Trophoblast cell (in vitro differentiated cells and primary cell): Measurements from ENCODE around the gene KLHL6.

Experiments used
- DNase-seq, 2 donors: peaks; one replicate each; pipeline ENCODE4 v3.0.0-alpha.2; 2016
- H2AFZ ChIP-seq: 2 replicates; pipeline ENCODE4 v1.6.1; 2013; ENCODE audit warnings: low read length, moderate library complexity, mild to moderate bottlenecking; ENCODE audit not compliant: insufficient read depth, poor library complexity
- H2AK5ac ChIP-seq: 2 replicates; pipeline ENCODE4 v1.6.1; 2013; ENCODE audit warnings: mild to moderate bottlenecking, low read length
- H2BK120ac ChIP-seq: 2 replicates; pipeline ENCODE4 v1.6.1; 2013; ENCODE audit warnings: low read length, mild to moderate bottlenecking, moderate library complexity; ENCODE audit not compliant: insufficient read depth, poor library complexity
- H2BK12ac ChIP-seq: 2 replicates; pipeline ENCODE4 v1.6.1; 2013; ENCODE audit warnings: mild to moderate bottlenecking, low read length, moderate library complexity
- H2BK5ac ChIP-seq: 2 replicates; pipeline ENCODE4 v1.6.1; 2013; ENCODE audit warnings: low read length, low read depth, moderate library complexity, mild to moderate bottlenecking; ENCODE audit not compliant: poor library complexity
- H3K14ac ChIP-seq: 2 replicates; pipeline ENCODE4 v1.6.1; 2013; ENCODE audit warnings: mild to moderate bottlenecking, low read length
- H3K18ac ChIP-seq: 2 replicates; pipeline ENCODE4 v1.6.1; 2013; ENCODE audit warnings: mild to moderate bottlenecking, low read length
- H3K23ac ChIP-seq: 2 replicates; pipeline ENCODE4 v1.6.1; 2013; ENCODE audit warnings: low read length
- H3K27ac ChIP-seq: 2 replicates; pipeline ENCODE4 v1.5.1; 2013; ENCODE audit warnings: low read depth, mild to moderate bottlenecking, inconsistent platforms, low read length, moderate library complexity
- H3K27me3 ChIP-seq: 2 replicates; pipeline ENCODE4 v1.6.1; 2013; ENCODE audit warnings: inconsistent platforms, mild to moderate bottlenecking, low read length, moderate library complexity; ENCODE audit not compliant: insufficient read depth
- H3K36me3 ChIP-seq, 2 experiments: 1 replicate in 1 of 2; 2 replicates in 1 of 2; pipeline ENCODE4 v1.6.1; 2013; ENCODE audit warnings: low read length in 2 of 2, mild to moderate bottlenecking in 2 of 2, moderate library complexity in 1 of 2; ENCODE audit not compliant: insufficient read depth in 2 of 2, control insufficient read depth in 1 of 2
- H3K4ac ChIP-seq: 2 replicates; pipeline ENCODE4 v1.6.1; 2013; ENCODE audit warnings: low read depth, mild to moderate bottlenecking, low read length, moderate library complexity
- H3K4me1 ChIP-seq, 2 experiments: 1 replicate in 1 of 2; 2 replicates in 1 of 2; pipeline ENCODE4 v1.6.1; 2013; ENCODE audit warnings: low read length in 2 of 2, mild to moderate bottlenecking in 2 of 2, moderate library complexity in 1 of 2; ENCODE audit not compliant: insufficient read depth in 2 of 2, control insufficient read depth in 1 of 2
- H3K4me2 ChIP-seq: 2 replicates; pipeline ENCODE4 v1.6.1; 2013; ENCODE audit warnings: inconsistent platforms, mild to moderate bottlenecking, low read length, moderate library complexity
- H3K4me3 ChIP-seq: 2 replicates; pipeline ENCODE4 v1.5.1; 2013; ENCODE audit warnings: mild to moderate bottlenecking, low read depth, low read length, inconsistent platforms
- H3K79me1 ChIP-seq: one replicate; pipeline ENCODE4 v1.6.1; 2013; ENCODE audit warnings: low read length
- H3K79me2 ChIP-seq: 2 replicates; pipeline ENCODE4 v1.6.1; 2013; ENCODE audit warnings: low read length, mild to moderate bottlenecking; ENCODE audit not compliant: control insufficient read depth, insufficient read depth, poor library complexity
- H3K9ac ChIP-seq: 2 replicates; pipeline ENCODE4 v1.6.1; 2013; ENCODE audit warnings: mild to moderate bottlenecking, low read length
- H3K9me3 ChIP-seq: 2 replicates; pipeline ENCODE4 v1.6.1; 2013; ENCODE audit warnings: low read depth, mild to moderate bottlenecking, control low read depth, inconsistent platforms, low read length; ENCODE audit not compliant: insufficient read depth
- H4K12ac ChIP-seq: 2 replicates; pipeline ENCODE4 v1.6.1; 2013; ENCODE audit warnings: low read depth, mild to moderate bottlenecking, low read length, moderate library complexity
- H4K8ac ChIP-seq: 2 replicates; pipeline ENCODE4 v1.6.1; 2013; ENCODE audit warnings: low read depth, mild to moderate bottlenecking, low read length, moderate library complexity
- H4K91ac ChIP-seq: one replicate; pipeline ENCODE4 v1.6.1; 2013; ENCODE audit warnings: low read depth, mild to moderate bottlenecking, low read length, moderate library complexity
- WGBS: extraction: QIAGEN DNeasy Blood & Tissue Kit; methylation state at CpG from one replicate; pipeline ENCODE4 v1.1.7; 2013; ENCODE audit warnings: missing lambda C conversion rate; ENCODE audit not compliant: insufficient read length, insufficient coverage; ENCODE audit errors: extremely low coverage; 5-methylcytosine and 5-hydroxymethylcytosine counted together

The KLHL6 gene

GRCh38 chr3:183548262-183548769 is 7.2 kb downstream of the KLHL6 start:
- H3K9me3 ChIP-seq: no peaks in the 10 kb centered on the region
- no peak overlapping the region for H4K8ac ChIP-seq
- peak overlapping the region; percentile 74 for H3K18ac ChIP-seq
- H2BK5ac ChIP-seq: peak overlapping the region; percentile 19
- no peak overlapping the region for H3K4ac ChIP-seq
- H2BK120ac ChIP-seq: no peak overlapping the region
- H3K79me2 ChIP-seq: no peaks in the 10 kb centered on the region
- peak; percentile 91 to 95 for DNase-seq
- H3K27ac ChIP-seq: peak overlapping the region; percentile 60
- H3K4me3 ChIP-seq: no peak overlapping the region
- no peaks in the 10 kb centered on the region for H3K27me3 ChIP-seq
- H3K23ac ChIP-seq: no peak overlapping the region
- no CpG with 5 or more reads among the region's 2 CpGs for WGBS
- H3K79me1 ChIP-seq: peaks cover 5% of the 10 kb centered on the region
- no peak overlapping the region for H4K12ac ChIP-seq
- H4K91ac ChIP-seq: peak overlapping the region; percentile 82
- H3K36me3 ChIP-seq: no peaks in the 10 kb centered on the region
- H3K4me1 ChIP-seq: peaks cover 8 to 9% of the 10 kb centered on the region in 2 experiments
- no peak overlapping the region for H2AK5ac ChIP-seq
- H3K14ac ChIP-seq: no peak overlapping the region
- H2AFZ ChIP-seq: no peak overlapping the region
- no peak overlapping the region for H2BK12ac ChIP-seq
- H3K4me2 ChIP-seq: peak overlapping the region; percentile 0
- no peak overlapping the region for H3K9ac ChIP-seq

GRCh38 chr3:183546625-183547024 is 8.9 kb downstream of the KLHL6 start:
- H3K4ac ChIP-seq: no peak overlapping the region
- H3K23ac ChIP-seq: no peak overlapping the region
- no peaks in the 10 kb centered on the region for H3K79me2 ChIP-seq
- no peaks in the 10 kb centered on the region for H3K27me3 ChIP-seq
- H4K91ac ChIP-seq: no peak overlapping the region
- no peaks in the 10 kb centered on the region for H3K36me3 ChIP-seq
- DNase-seq: no peak
- H2BK5ac ChIP-seq: no peak overlapping the region
- H2AK5ac ChIP-seq: no peak overlapping the region
- no peak overlapping the region for H3K4me3 ChIP-seq
- H4K12ac ChIP-seq: no peak overlapping the region
- H3K27ac ChIP-seq: no peak overlapping the region
- peaks cover 5% of the 10 kb centered on the region for H3K79me1 ChIP-seq
- no peak overlapping the region for H2AFZ ChIP-seq
- no peaks in the 10 kb centered on the region for H3K9me3 ChIP-seq
- H3K4me1 ChIP-seq: peaks cover 5 to 6% of the 10 kb centered on the region in 2 experiments
- H2BK12ac ChIP-seq: no peak overlapping the region
- H3K14ac ChIP-seq: no peak overlapping the region
- no peak overlapping the region for H3K4me2 ChIP-seq
- H4K8ac ChIP-seq: no peak overlapping the region
- no peak overlapping the region for H2BK120ac ChIP-seq
- no peak overlapping the region for H3K9ac ChIP-seq
- H3K18ac ChIP-seq: no peak overlapping the region
- WGBS: no CpG with 5 or more reads among the region's 19 CpGs

- Histone ChIP-seq H2AFZ (no peak overlapping the region), H4K91ac (no peak overlapping the region), H3K79me1 (peaks cover 5% of the 10 kb centered on the region), H4K12ac (no peak overlapping the region), H3K4me2 (no peak overlapping the region), H3K4ac (no peak overlapping the region), H3K27ac (no peak overlapping the region), H3K14ac (no peak overlapping the region), H3K36me3 (no peaks in the 10 kb centered on the region), H3K79me2 (no peaks in the 10 kb centered on the region), H3K27me3 (no peaks in the 10 kb centered on the region), H3K4me3 (no peak overlapping the region), H4K8ac (no peak overlapping the region), H2AK5ac (no peak overlapping the region), H2BK12ac (no peak overlapping the region), H3K9me3 (no peaks in the 10 kb centered on the region), H2BK120ac (no peak overlapping the region), H2BK5ac (no peak overlapping the region), H3K18ac (no peak overlapping the region), H3K23ac (no peak overlapping the region), H3K4me1 (peaks cover 5 to 6% of the 10 kb centered on the region in 2 experiments), H3K9ac (no peak overlapping the region)
- WGBS: no CpG with 5 or more reads among the region's 6 CpGs
- DNase-seq: no peak
Measured at GRCh38 chr3:183545708-183546107, 9.8 kb downstream of the KLHL6 start.

- H3K79me2 ChIP-seq: no peaks in the 10 kb centered on the region
- no peak overlapping the region for H4K91ac ChIP-seq
- H4K12ac ChIP-seq: no peak overlapping the region
- H3K9me3 ChIP-seq: no peaks in the 10 kb centered on the region
- H3K4me3 ChIP-seq: no peak overlapping the region
- no peaks in the 10 kb centered on the region for H3K27me3 ChIP-seq
- no peaks in the 10 kb centered on the region for H3K4me1 ChIP-seq
- no peak overlapping the region for H3K14ac ChIP-seq
- no peak overlapping the region for H3K9ac ChIP-seq
- no peak overlapping the region for H2BK5ac ChIP-seq
- no peak overlapping the region for H2BK120ac ChIP-seq
- H4K8ac ChIP-seq: no peak overlapping the region
- no peak overlapping the region for H3K4me2 ChIP-seq
- no peak overlapping the region for H3K4ac ChIP-seq
- H3K36me3 ChIP-seq: no peaks in the 10 kb centered on the region
- no peak overlapping the region for H2AK5ac ChIP-seq
- DNase-seq: no peak
- no peak overlapping the region for H3K23ac ChIP-seq
- no peaks in the 10 kb centered on the region for H3K79me1 ChIP-seq
- H2BK12ac ChIP-seq: no peak overlapping the region
- no peak overlapping the region for H3K18ac ChIP-seq
- WGBS: no CpG with 5 or more reads among the region's 4 CpGs
- no peak overlapping the region for H3K27ac ChIP-seq
- H2AFZ ChIP-seq: no peak overlapping the region
Measured at GRCh38 chr3:183542355-183542754, 13.2 kb downstream of the KLHL6 start.
